ENCODE results near the gene SRSF9.

SRSF9 gene

GRCh38 chr12:120495731-120496412 lies 26.3 kb upstream of the SRSF9 start, which contains the start of gene DYNLL1:
Gene DYNLL1 (plus strand): TSS chr12:120496113. CDS start chr12:120496422, 309 bp downstream.
- peaks cover 20% of the 10 kb centered on the region for H3K4me1 ChIP-seq (ENCODE audit: control insufficient read depth, low read length)
- H3K79me2 ChIP-seq (ENCODE audit: control insufficient read depth, low read length): peaks cover 34% of the 10 kb centered on the region
- TF ChIP-seq EZH2phosphoT487 (IDR thresholded peaks at IDR 0.05; ENCODE audit: borderline replicate concordance, low read length) (no peak), CTCF (IDR thresholded peaks at IDR 0.05; ENCODE audit: low read depth, low read length, poor library complexity, severe bottlenecking) (no peak)
- H3F3A ChIP-seq (ENCODE audit: control insufficient read depth, insufficient read depth): peaks cover 41% of the 10 kb centered on the region
- H3K27me3 ChIP-seq (ENCODE audit: control insufficient read depth, low read length): no peaks in the 10 kb centered on the region
- H3K36me3 ChIP-seq (ENCODE audit: control insufficient read depth, low read length): peaks cover 47% of the 10 kb centered on the region
- no peaks in the 10 kb centered on the region for H3K9me3 ChIP-seq (ENCODE audit: control insufficient read depth, insufficient read depth, low read length)
- H4K20me1 ChIP-seq (ENCODE audit: control insufficient read depth, insufficient read depth, low read depth, low read length): peaks cover 11% of the 10 kb centered on the region
- peak within 1 kb of the TSS; percentile 97 for H3K4me3 ChIP-seq (ENCODE audit: low read length)
- H3K4me2 ChIP-seq (ENCODE audit: low read length): peak within 1 kb of the TSS; percentile 99
- H3K27ac ChIP-seq (ENCODE audit: low read depth, low read length): peak within 1 kb of the TSS; percentile 83
- no peaks in the 10 kb centered on the region for H3K9me2 ChIP-seq (replicated peaks; ENCODE audit: control insufficient read depth, low read length)

GRCh38 chr12:120495186-120495730 lies 25.7 kb upstream of the SRSF9 start:
- Histone ChIP-seq H3K4me1 (ENCODE audit: control insufficient read depth, low read length) (peaks cover 20% of the 10 kb centered on the region), H3K36me3 (ENCODE audit: control insufficient read depth, low read length) (peaks cover 47% of the 10 kb centered on the region)

GRCh38 chr12:120490833-120491512 lies 21.4 kb upstream of the SRSF9 start:
- no peaks in the 10 kb centered on the region for H4K20me1 ChIP-seq (ENCODE audit: control insufficient read depth, insufficient read depth, low read depth, low read length)
- H3K9me2 ChIP-seq (replicated peaks; ENCODE audit: control insufficient read depth, low read length): no peaks in the 10 kb centered on the region
- TF ChIP-seq CTCF (IDR thresholded peaks at IDR 0.05; ENCODE audit: low read depth, low read length, poor library complexity, severe bottlenecking): no peak
- no peak for TF ChIP-seq EZH2phosphoT487 (IDR thresholded peaks at IDR 0.05; ENCODE audit: borderline replicate concordance, low read length)
- H3K9me3 ChIP-seq (ENCODE audit: control insufficient read depth, insufficient read depth, low read length): no peaks in the 10 kb centered on the region
- no peak overlapping the region for H3K4me2 ChIP-seq (ENCODE audit: low read length)
- no peaks in the 10 kb centered on the region for H3K27me3 ChIP-seq (ENCODE audit: control insufficient read depth, low read length)
- H3K4me3 ChIP-seq (ENCODE audit: low read length): no peak overlapping the region
- H3K27ac ChIP-seq (ENCODE audit: low read depth, low read length): no peak overlapping the region
- H3K36me3 ChIP-seq (ENCODE audit: control insufficient read depth, low read length): peaks cover 10% of the 10 kb centered on the region
- peaks cover 4% of the 10 kb centered on the region for H3F3A ChIP-seq (ENCODE audit: control insufficient read depth, insufficient read depth)
- peaks cover 10% of the 10 kb centered on the region for H3K79me2 ChIP-seq (ENCODE audit: control insufficient read depth, low read length)
- peaks cover 29% of the 10 kb centered on the region for H3K4me1 ChIP-seq (ENCODE audit: control insufficient read depth, low read length)

More at GRCh38 chr12:120495186-120495730, 25.7 kb upstream of the SRSF9 start:
- Histone ChIP-seq H3K4me2 (ENCODE audit: low read length) (peak overlapping the region; percentile 99), H3K9me3 (ENCODE audit: control insufficient read depth, insufficient read depth, low read length) (no peaks in the 10 kb centered on the region), H3K27ac (ENCODE audit: low read depth, low read length) (no peak overlapping the region), H3K79me2 (ENCODE audit: control insufficient read depth, low read length) (peaks cover 34% of the 10 kb centered on the region), H3F3A (ENCODE audit: control insufficient read depth, insufficient read depth) (peaks cover 34% of the 10 kb centered on the region), H4K20me1 (ENCODE audit: control insufficient read depth, insufficient read depth, low read depth, low read length) (peaks cover 11% of the 10 kb centered on the region), H3K4me3 (ENCODE audit: low read length) (peak overlapping the region; percentile 97), H3K27me3 (ENCODE audit: control insufficient read depth, low read length) (no peaks in the 10 kb centered on the region), H3K9me2 (replicated peaks; ENCODE audit: control insufficient read depth, low read length) (no peaks in the 10 kb centered on the region)
- TF ChIP-seq EZH2phosphoT487 (IDR thresholded peaks at IDR 0.05; ENCODE audit: borderline replicate concordance, low read length): no peak
- no peak for TF ChIP-seq CTCF (IDR thresholded peaks at IDR 0.05; ENCODE audit: low read depth, low read length, poor library complexity, severe bottlenecking)

Data from DOHH2 (cell line).